ENCODE measurements around the gene BTLA.

- TF ChIP-seq CTCF (IDR thresholded peaks at IDR 0.05) (no peak), POLR2A (IDR thresholded peaks at IDR 0.05) (no peak), POLR2AphosphoS5 (IDR thresholded peaks at IDR 0.05) (no peak)
Observed at GRCh38 chr3:112445839-112446238, 53.4 kb downstream of the BTLA start.

All from suprapubic skin (tissue), 4 donors.